ENCODE data around the gene INO80.
A peak's percentile ranks its signal among the peaks of the same experiment; 100 is the strongest.

INO80 gene

DNA sequence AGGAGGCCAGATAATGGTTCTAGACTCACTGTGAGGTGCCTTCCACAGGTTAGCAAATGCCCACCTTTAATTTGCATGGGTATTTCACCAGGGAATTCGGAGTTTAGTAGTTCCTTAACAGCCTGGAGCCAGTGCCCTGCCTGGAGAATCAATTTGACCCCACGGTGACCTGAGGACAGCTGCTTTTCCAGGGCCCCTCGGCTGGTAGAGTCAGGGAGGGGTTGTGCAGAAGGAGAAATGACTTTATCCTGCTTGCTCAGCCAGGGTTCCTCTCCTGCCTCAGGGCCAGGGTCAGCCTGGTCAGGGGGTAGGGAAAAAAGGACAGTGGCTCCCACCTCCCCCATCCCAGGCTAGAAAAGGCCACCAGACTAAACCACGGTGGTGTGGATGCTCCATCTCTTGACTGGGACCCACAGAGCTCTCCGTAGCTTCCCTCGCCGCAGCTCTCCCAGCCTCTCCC, 175.0 kb downstream of the INO80 start:
- peak overlapping the region; percentile 49 for H3K4me3 ChIP-seq (ENCODE audit: low read depth, low read length)
- no peak for DNase-seq (ENCODE audit: low read depth, low spot score)
- TF ChIP-seq, protein P1, sequence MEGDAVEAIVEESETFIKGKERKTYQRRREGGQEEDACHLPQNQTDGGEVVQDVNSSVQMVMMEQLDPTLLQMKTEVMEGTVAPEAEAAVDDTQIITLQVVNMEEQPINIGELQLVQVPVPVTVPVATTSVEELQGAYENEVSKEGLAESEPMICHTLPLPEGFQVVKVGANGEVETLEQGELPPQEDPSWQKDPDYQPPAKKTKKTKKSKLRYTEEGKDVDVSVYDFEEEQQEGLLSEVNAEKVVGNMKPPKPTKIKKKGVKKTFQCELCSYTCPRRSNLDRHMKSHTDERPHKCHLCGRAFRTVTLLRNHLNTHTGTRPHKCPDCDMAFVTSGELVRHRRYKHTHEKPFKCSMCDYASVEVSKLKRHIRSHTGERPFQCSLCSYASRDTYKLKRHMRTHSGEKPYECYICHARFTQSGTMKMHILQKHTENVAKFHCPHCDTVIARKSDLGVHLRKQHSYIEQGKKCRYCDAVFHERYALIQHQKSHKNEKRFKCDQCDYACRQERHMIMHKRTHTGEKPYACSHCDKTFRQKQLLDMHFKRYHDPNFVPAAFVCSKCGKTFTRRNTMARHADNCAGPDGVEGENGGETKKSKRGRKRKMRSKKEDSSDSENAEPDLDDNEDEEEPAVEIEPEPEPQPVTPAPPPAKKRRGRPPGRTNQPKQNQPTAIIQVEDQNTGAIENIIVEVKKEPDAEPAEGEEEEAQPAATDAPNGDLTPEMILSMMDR (IDR thresholded peaks at IDR 0.05; ENCODE audit: insufficient read depth, low read length, missing control alignments), result no peak
- POLR2A ChIA-PET, result interaction anchor here (0.6 to 3.6 kb wide), 7 partner anchors 13 to 176 kb away, joined by 3 to 54 read pairs (median 5); partner anchors contain the start of gene CHAC1
- CTCF ChIA-PET, result interaction anchor here (0.6 to 7.9 kb wide), 45 partner anchors 7 to 307 kb away, joined by 3 to 179 read pairs (median 6); partner anchors contain the start of genes CHAC1, DLL4, PPP1R14D and VPS18

DNA sequence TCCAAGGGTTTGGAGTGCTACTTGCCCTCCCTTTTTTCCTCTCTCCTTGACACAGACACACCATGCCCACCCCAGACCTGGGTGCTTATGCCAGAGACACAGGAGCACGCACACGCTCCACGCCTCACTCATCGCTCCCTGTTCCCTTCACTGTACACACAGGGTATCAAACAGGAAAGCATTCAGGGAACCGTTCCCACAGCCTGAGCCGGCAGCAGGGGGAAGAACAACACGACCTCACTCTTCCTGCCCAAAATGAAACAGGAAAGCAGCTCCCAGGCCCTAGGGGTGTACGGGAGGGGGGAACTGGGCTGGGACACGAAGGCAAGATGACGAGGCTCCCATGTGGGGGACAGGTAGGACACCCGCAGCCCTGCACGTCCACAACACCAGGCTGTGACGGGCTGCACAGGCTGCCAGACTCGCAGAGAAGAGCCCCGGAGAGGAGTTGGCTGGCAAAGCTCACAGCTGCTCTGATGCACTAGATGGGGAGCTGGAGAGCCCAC, 175.7 kb downstream of the INO80 start:
- H3K4me3 ChIP-seq (ENCODE audit: low read depth, low read length), result no peak overlapping the region
- CTCF ChIA-PET, result interaction anchor here (0.6 to 7.9 kb wide), 16 partner anchors 10 to 244 kb away, joined by 3 to 179 read pairs (median 20); partner anchors contain the start of genes CHAC1, DLL4 and VPS18
- DNase-seq (ENCODE audit: low read depth, low spot score), result no peak
- POLR2A ChIA-PET, result interaction anchor here (1.2 to 3.6 kb wide), 3 partner anchors 13 to 32 kb away, joined by 3 to 54 read pairs (median 5); partner anchors contain the start of gene CHAC1
- TF ChIP-seq, protein P1 (IDR thresholded peaks at IDR 0.05; ENCODE audit: insufficient read depth, low read length, missing control alignments), result no peak

GRCh38 chr15:40938536-40938870, 177.6 kb downstream of the INO80 start:
- H3K4me3 ChIP-seq (ENCODE audit: low read depth, low read length), result no peak overlapping the region
- no peak for DNase-seq (ENCODE audit: low read depth, low spot score)
- POLR2A ChIA-PET, result no interaction called here
- TF ChIP-seq, protein P1 (IDR thresholded peaks at IDR 0.05; ENCODE audit: insufficient read depth, low read length, missing control alignments), result no peak
- CTCF ChIA-PET, result interaction anchor here (4.6 to 7.9 kb wide), 2 partner anchors 34 to 82 kb away, joined by 53 to 179 read pairs; no protein-coding TSS in a partner anchor

GRCh38 chr15:40937762-40938535, 178.1 kb downstream of the INO80 start:
- no peak for DNase-seq (ENCODE audit: low read depth, low spot score)
- POLR2A ChIA-PET, result no interaction called here

DNA sequence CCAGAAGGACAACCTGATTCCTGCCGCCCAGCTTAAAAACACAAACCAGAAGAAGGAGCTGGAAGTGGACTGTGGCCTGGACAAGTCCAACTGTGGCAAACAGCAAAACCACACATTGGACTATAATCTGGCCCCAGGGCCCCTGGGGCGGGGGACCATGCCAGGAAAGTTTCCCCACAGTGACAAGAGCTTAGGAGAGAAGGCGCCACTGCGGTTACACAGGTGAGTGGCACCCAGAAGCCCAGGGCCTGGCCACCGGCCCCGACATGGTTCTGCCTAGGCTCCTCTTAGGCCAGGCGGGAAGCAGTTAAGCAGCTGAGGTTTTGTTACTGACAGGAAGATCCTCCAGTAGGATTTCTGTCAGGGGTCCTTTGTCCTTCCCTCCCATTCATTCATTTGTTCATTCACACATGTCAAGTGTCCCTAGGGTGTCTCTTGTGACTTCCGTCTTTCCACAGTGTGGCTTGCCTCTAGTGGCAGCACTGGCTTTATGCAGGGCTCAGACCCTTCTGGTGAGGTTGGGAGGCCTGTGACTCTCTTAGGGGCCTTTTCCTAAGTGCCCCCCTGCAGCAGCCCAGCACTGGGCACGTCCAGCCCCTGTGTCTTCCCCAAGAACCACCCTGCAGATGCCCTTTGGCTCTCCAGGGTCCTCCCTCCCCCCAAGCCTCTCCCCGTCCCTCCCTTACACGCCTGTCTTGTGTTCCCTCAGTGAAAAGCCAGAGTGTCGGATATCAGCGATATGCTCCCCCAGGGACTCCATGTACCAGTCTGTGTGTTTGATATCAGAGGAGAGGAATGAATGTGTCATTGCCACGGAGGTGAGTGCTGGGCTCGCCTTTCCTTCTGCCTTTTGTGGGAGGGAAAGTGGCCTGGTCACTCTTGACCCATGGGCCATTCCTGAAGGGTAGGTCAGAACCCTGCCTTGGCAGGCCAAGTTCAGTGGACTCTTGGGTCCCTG, 179.1 kb downstream of the INO80 start:
- TF ChIP-seq, protein P1 (IDR thresholded peaks at IDR 0.05; ENCODE audit: insufficient read depth, low read length, missing control alignments), result no peak
- no peak for DNase-seq (ENCODE audit: low read depth, low spot score)
- ChIA-PET CTCF (interaction anchor here (0.8 to 2.4 kb wide), 7 partner anchors 9 to 85 kb away, joined by 3 to 6 read pairs (median 3); no protein-coding TSS in a partner anchor), POLR2A (no interaction called here)
- H3K4me3 ChIP-seq (ENCODE audit: low read depth, low read length), result no peak overlapping the region

More at GRCh38 chr15:40937762-40938535, 178.1 kb downstream of the INO80 start:
- CTCF ChIA-PET, result interaction anchor here (2.4 to 4.6 kb wide), 2 partner anchors 12 to 34 kb away, joined by 6 to 53 read pairs; no protein-coding TSS in a partner anchor
- no peak overlapping the region for H3K4me3 ChIP-seq (ENCODE audit: low read depth, low read length)
- TF ChIP-seq, protein P1 (IDR thresholded peaks at IDR 0.05; ENCODE audit: insufficient read depth, low read length, missing control alignments), result peak; percentile 25

Data from AG04449 (cell line).